ENCODE measurements around the gene DHX32.

The DHX32 gene

GRCh38 chr10:125802739-125803138, 78.4 kb downstream of the DHX32 start:
- Mint-ChIP-seq H3K4me1 (peaks cover 5% of the 10 kb centered on the region), H3K36me3 (ENCODE audit: insufficient read depth) (peaks cover 20% of the 10 kb centered on the region), H3K9me3 (no peaks in the 10 kb centered on the region), H3K27me3 (no peaks in the 10 kb centered on the region), H3K27ac (ENCODE audit: low read depth) (no peak overlapping the region), H3K4me3 (no peak overlapping the region)
- DNase-seq (ENCODE audit: low spot score in 2 of 2) (no peak), ATAC-seq (replicated peaks; ENCODE audit: extremely low read depth, poor library complexity, severe bottlenecking) (no peak)

- no peaks in the 10 kb centered on the region for H3K9me3 Mint-ChIP-seq
- peaks cover 17% of the 10 kb centered on the region for H3K36me3 Mint-ChIP-seq (ENCODE audit: insufficient read depth)
- no peaks in the 10 kb centered on the region for H3K4me1 Mint-ChIP-seq
- H3K27ac Mint-ChIP-seq (ENCODE audit: low read depth) = no peak overlapping the region
- ATAC-seq (replicated peaks; ENCODE audit: extremely low read depth, poor library complexity, severe bottlenecking) = no peak
- H3K4me3 Mint-ChIP-seq = no peak overlapping the region
- no peaks in the 10 kb centered on the region for H3K27me3 Mint-ChIP-seq
- DNase-seq (ENCODE audit: low spot score in 2 of 2) = no peak
Observed at GRCh38 chr10:125802131-125802530, 79.0 kb downstream of the DHX32 start.

GRCh38 chr10:125801574-125801973, 79.5 kb downstream of the DHX32 start:
- H3K36me3 Mint-ChIP-seq (ENCODE audit: insufficient read depth) = peaks cover 16% of the 10 kb centered on the region
- H3K9me3 Mint-ChIP-seq = no peaks in the 10 kb centered on the region
- no peak for ATAC-seq (replicated peaks; ENCODE audit: extremely low read depth, poor library complexity, severe bottlenecking)
- no peak overlapping the region for H3K4me3 Mint-ChIP-seq
- H3K4me1 Mint-ChIP-seq = no peaks in the 10 kb centered on the region
- no peak overlapping the region for H3K27ac Mint-ChIP-seq (ENCODE audit: low read depth)
- no peak for DNase-seq (ENCODE audit: low spot score in 2 of 2)
- H3K27me3 Mint-ChIP-seq = no peaks in the 10 kb centered on the region

GRCh38 chr10:125799451-125800182, 81.5 kb downstream of the DHX32 start:
- Mint-ChIP-seq H3K27ac (ENCODE audit: low read depth) (no peak overlapping the region), H3K36me3 (ENCODE audit: insufficient read depth) (peaks cover 10% of the 10 kb centered on the region), H3K4me1 (no peaks in the 10 kb centered on the region), H3K9me3 (no peaks in the 10 kb centered on the region), H3K27me3 (no peaks in the 10 kb centered on the region), H3K4me3 (no peak overlapping the region)
- DNase-seq (ENCODE audit: low spot score in 2 of 2) (no peak), ATAC-seq (replicated peaks; ENCODE audit: extremely low read depth, poor library complexity, severe bottlenecking) (no peak)

GRCh38 chr10:125797994-125798662, 83.0 kb downstream of the DHX32 start:
- Mint-ChIP-seq H3K4me3 (no peak overlapping the region), H3K36me3 (ENCODE audit: insufficient read depth) (peaks cover 16% of the 10 kb centered on the region), H3K4me1 (no peaks in the 10 kb centered on the region), H3K9me3 (no peaks in the 10 kb centered on the region), H3K27me3 (no peaks in the 10 kb centered on the region), H3K27ac (ENCODE audit: low read depth) (no peak overlapping the region)
- ATAC-seq (replicated peaks; ENCODE audit: extremely low read depth, poor library complexity, severe bottlenecking) (no peak), DNase-seq (ENCODE audit: low spot score in 2 of 2) (no peak)

- ATAC-seq (replicated peaks; ENCODE audit: extremely low read depth, poor library complexity, severe bottlenecking) (no peak), DNase-seq (ENCODE audit: low spot score in 2 of 2) (no peak)
- Mint-ChIP-seq H3K4me1 (no peaks in the 10 kb centered on the region), H3K27ac (ENCODE audit: low read depth) (no peak overlapping the region), H3K4me3 (no peak overlapping the region), H3K36me3 (ENCODE audit: insufficient read depth) (peaks cover 17% of the 10 kb centered on the region), H3K27me3 (no peaks in the 10 kb centered on the region), H3K9me3 (no peaks in the 10 kb centered on the region)
Observed at GRCh38 chr10:125797424-125797823, 83.7 kb downstream of the DHX32 start.

GRCh38 chr10:125795637-125796190, 85.4 kb downstream of the DHX32 start:
- H3K27ac Mint-ChIP-seq (ENCODE audit: low read depth) = no peak overlapping the region

GRCh38 chr10:125795128-125795527, 86.0 kb downstream of the DHX32 start:
- no peak overlapping the region for H3K4me3 Mint-ChIP-seq
- no peak for ATAC-seq (replicated peaks; ENCODE audit: extremely low read depth, poor library complexity, severe bottlenecking)
- no peak for DNase-seq (ENCODE audit: low spot score in 2 of 2)
- no peaks in the 10 kb centered on the region for H3K27me3 Mint-ChIP-seq
- H3K4me1 Mint-ChIP-seq = peaks cover 3% of the 10 kb centered on the region
- no peaks in the 10 kb centered on the region for H3K9me3 Mint-ChIP-seq
- no peak overlapping the region for H3K27ac Mint-ChIP-seq (ENCODE audit: low read depth)
- peaks cover 19% of the 10 kb centered on the region for H3K36me3 Mint-ChIP-seq (ENCODE audit: insufficient read depth)

More at GRCh38 chr10:125795637-125796190, 85.4 kb downstream of the DHX32 start:
- Mint-ChIP-seq H3K9me3 (no peaks in the 10 kb centered on the region), H3K27me3 (no peaks in the 10 kb centered on the region), H3K4me3 (no peak overlapping the region), H3K36me3 (ENCODE audit: insufficient read depth) (peaks cover 19% of the 10 kb centered on the region), H3K4me1 (no peaks in the 10 kb centered on the region)
- DNase-seq (ENCODE audit: low spot score in 2 of 2) (no peak), ATAC-seq (replicated peaks; ENCODE audit: extremely low read depth, poor library complexity, severe bottlenecking) (no peak)

- DNase-seq (ENCODE audit: low spot score in 2 of 2) (no peak), ATAC-seq (replicated peaks; ENCODE audit: extremely low read depth, poor library complexity, severe bottlenecking) (no peak)
- Mint-ChIP-seq H3K4me1 (peaks cover 18% of the 10 kb centered on the region), H3K27me3 (no peaks in the 10 kb centered on the region), H3K36me3 (ENCODE audit: insufficient read depth) (peaks cover 22% of the 10 kb centered on the region), H3K4me3 (no peak overlapping the region), H3K27ac (ENCODE audit: low read depth) (no peak overlapping the region), H3K9me3 (no peaks in the 10 kb centered on the region)
Observed at GRCh38 chr10:125792342-125793300, 88.5 kb downstream of the DHX32 start.

- Mint-ChIP-seq H3K27me3 (no peaks in the 10 kb centered on the region), H3K4me1 (peaks cover 23% of the 10 kb centered on the region), H3K36me3 (ENCODE audit: insufficient read depth) (peaks cover 17% of the 10 kb centered on the region), H3K27ac (ENCODE audit: low read depth) (peak overlapping the region; percentile 22), H3K9me3 (no peaks in the 10 kb centered on the region), H3K4me3 (no peak overlapping the region)
- ATAC-seq (replicated peaks; ENCODE audit: extremely low read depth, poor library complexity, severe bottlenecking) (no peak), DNase-seq (ENCODE audit: low spot score in 2 of 2) (no peak)
Observed at GRCh38 chr10:125788156-125789034, 92.7 kb downstream of the DHX32 start.

All from central memory CD8-positive, alpha-beta T cell (primary cell).